Testis (tissue), 2 donors: ENCODE measurements around the gene SYT15B.
"Not testable (repeated sequence)": the region's sequence is repeated elsewhere in the genome, so short reads cannot be mapped to it uniquely, and the experiment has no call there.

Experiments used
- CTCF ChIP-seq, 3 experiments: fragments of 450-650 bp in 2 of 3; fragments of 200-600 bp in 1 of 3; sonication (generic) in 1 of 3; IDR thresholded peaks; one replicate each; pipeline ENCODE4 v1.5.1; 2016 to 2019; ENCODE audit warnings: antibody characterized with exemption in 3 of 3, mild to moderate bottlenecking in 2 of 3, moderate library complexity in 1 of 3
- POLR2A ChIP-seq: fragments of 450-650 bp; IDR thresholded peaks from one replicate; pipeline ENCODE4 v1.6.1; 2017; ENCODE audit warnings: antibody characterized with exemption, mild to moderate bottlenecking, moderate library complexity

- not testable (repeated sequence) for TF ChIP-seq CTCF (IDR thresholded peaks at IDR 0.05); POLR2A
These were observed 39.3 kb downstream of the SYT15B start for GRCh38 chr10:47724119-47724518.
